Peyer's patch (tissue), 4 donors: Measurements from ENCODE around the gene SOX6. TPM values are rescaled to one million over a fixed set of nuclear protein-coding genes. Genes with fewer than 3 reads are reported as not detected.

Source experiments
- DNase-seq, 3 donors: peaks; one replicate each; pipeline ENCODE4 v3.0.0-alpha.2; 2017 to 2019
- H3K27ac ChIP-seq, 4 donors: fragments of 200-600 bp; sonication (generic); one replicate each; pipeline ENCODE4 v1.5.1; 2016 to 2019
- H3K27me3 ChIP-seq, 2 donors: fragments of 200-600 bp; sonication (generic); one replicate each; pipeline ENCODE4 v1.5.1; 2019
- H3K36me3 ChIP-seq, 3 donors: fragments of 200-600 bp; sonication (generic); one replicate each; pipeline ENCODE4 v1.5.1; 2016 to 2019
- H3K4me1 ChIP-seq, 4 donors: fragments of 200-600 bp; sonication (generic); one replicate each; pipeline ENCODE4 v1.5.1; 2016 to 2019
- H3K4me3 ChIP-seq, 4 donors: fragments of 200-600 bp; sonication (generic); 1 replicate in 3 of 4; 2 replicates in 1 of 4; pipeline ENCODE4 v1.5.1; 2016 to 2019; ENCODE audit warnings: mild to moderate bottlenecking in 1 of 4
- H3K9me3 ChIP-seq, 4 donors: fragments of 200-600 bp; sonication (generic); one replicate each; pipeline ENCODE4 v1.5.1; 2016 to 2019; ENCODE audit warnings: mild to moderate bottlenecking in 1 of 4
- POLR2A ChIP-seq, 2 donors: fragments of 450-650 bp; IDR thresholded peaks; one replicate each; pipeline ENCODE4 v1.5.1; 2017; ENCODE audit warnings: antibody characterized with exemption in 2 of 2, mild to moderate bottlenecking in 2 of 2, moderate library complexity in 2 of 2
- total RNA-seq, 4 donors: library from RNA; depleted of rRNA; stranded (reverse); fragments of >200 nt; gene quantifications; one replicate each; pipeline ENCODE4 v1.1.0, GENCODE V29; 2016
- TF ChIP-seq, protein P1 (sequence below), 6 experiments: fragments of 450-650 bp in 4 of 6; fragments of 200-600 bp in 2 of 6; sonication (generic) in 1 of 6; IDR thresholded peaks; one replicate each; pipeline ENCODE4 v1.5.1; 2017 to 2019; ENCODE audit warnings: antibody characterized with exemption in 6 of 6, mild to moderate bottlenecking in 3 of 6, moderate library complexity in 1 of 6

The SOX6 gene
- total RNA-seq, 4 donors from 2014 or later: 144 to 205 (median 161) TPM

DNA sequence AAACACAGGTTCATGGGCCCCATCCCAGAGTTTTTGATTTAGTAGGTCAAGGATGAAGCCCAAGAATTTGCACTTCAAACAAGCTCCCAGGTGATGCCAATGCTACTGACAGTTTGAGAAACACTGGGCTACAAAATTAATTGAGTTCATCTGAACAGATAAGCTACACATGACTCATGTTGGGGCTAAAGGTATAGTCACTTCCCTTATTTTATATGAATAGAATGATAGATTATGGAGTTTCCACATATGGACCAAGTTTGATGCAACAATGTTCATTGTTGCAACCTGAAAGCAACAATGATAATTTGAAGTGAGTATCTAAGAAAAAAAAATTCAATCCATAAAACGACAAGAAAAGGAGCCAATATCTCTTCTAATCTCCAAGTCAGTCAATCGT, 54.9 kb downstream of the SOX6 start:
- H3K36me3 ChIP-seq: no peaks in the 10 kb centered on the region
- TF ChIP-seq, protein P1, sequence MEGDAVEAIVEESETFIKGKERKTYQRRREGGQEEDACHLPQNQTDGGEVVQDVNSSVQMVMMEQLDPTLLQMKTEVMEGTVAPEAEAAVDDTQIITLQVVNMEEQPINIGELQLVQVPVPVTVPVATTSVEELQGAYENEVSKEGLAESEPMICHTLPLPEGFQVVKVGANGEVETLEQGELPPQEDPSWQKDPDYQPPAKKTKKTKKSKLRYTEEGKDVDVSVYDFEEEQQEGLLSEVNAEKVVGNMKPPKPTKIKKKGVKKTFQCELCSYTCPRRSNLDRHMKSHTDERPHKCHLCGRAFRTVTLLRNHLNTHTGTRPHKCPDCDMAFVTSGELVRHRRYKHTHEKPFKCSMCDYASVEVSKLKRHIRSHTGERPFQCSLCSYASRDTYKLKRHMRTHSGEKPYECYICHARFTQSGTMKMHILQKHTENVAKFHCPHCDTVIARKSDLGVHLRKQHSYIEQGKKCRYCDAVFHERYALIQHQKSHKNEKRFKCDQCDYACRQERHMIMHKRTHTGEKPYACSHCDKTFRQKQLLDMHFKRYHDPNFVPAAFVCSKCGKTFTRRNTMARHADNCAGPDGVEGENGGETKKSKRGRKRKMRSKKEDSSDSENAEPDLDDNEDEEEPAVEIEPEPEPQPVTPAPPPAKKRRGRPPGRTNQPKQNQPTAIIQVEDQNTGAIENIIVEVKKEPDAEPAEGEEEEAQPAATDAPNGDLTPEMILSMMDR (IDR thresholded peaks at IDR 0.05): no peak
- no peak for TF ChIP-seq POLR2A (IDR thresholded peaks at IDR 0.05)
- DNase-seq: no peak
- no peaks in the 10 kb centered on the region for H3K27me3 ChIP-seq
- no peaks in the 10 kb centered on the region for H3K4me1 ChIP-seq
- H3K9me3 ChIP-seq: no peaks in the 10 kb centered on the region
- H3K4me3 ChIP-seq: no peak overlapping the region
- no peak overlapping the region for H3K27ac ChIP-seq

DNA sequence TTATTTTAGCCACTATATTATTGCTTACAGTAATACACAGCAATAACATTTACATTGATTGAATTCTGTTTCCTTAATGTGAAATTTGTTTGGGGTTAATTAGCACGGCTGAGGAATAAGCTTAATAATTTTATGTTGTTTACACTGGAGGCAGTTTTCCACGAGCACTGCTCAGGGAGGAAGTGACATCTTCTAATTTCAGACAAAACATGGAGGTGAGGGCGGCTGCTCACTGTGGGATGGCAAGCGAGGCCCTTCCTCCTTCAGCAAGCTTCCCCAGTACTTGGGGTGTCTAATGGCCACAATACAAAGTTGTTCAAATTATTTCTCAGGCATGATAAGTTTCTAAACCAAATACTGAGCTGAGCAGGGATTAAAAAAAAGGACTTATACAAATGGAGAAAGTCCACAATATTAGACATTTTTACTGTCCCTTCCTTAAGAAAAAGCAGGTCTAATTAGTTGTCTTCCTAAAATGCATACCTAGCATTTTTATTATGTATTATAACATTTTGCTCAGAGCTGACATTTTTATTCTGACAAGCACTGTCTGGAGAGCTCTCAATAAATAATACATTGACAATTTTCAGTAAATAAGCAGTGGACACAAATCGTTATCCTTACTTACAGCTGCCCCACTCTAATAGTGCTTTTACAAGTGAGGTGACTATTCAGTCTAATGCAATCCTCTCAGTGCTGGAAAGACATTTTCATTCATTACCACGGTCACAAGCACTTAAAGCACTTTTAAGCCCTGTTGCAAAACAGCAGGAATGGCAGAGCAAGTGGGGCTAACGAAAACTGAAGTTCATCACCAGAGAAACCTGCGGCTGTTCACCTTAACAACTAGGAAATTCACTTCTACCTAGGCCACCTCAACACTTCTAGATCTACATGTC, 56.2 kb downstream of the SOX6 start:
- no peak for TF ChIP-seq POLR2A (IDR thresholded peaks at IDR 0.05)
- TF ChIP-seq, protein P1 (IDR thresholded peaks at IDR 0.05): no peak
- H3K36me3 ChIP-seq: no peaks in the 10 kb centered on the region
- no peak for DNase-seq
- H3K4me1 ChIP-seq: no peaks in the 10 kb centered on the region
- no peak overlapping the region for H3K27ac ChIP-seq
- H3K4me3 ChIP-seq: no peak overlapping the region
- no peaks in the 10 kb centered on the region for H3K9me3 ChIP-seq
- no peaks in the 10 kb centered on the region for H3K27me3 ChIP-seq

DNA sequence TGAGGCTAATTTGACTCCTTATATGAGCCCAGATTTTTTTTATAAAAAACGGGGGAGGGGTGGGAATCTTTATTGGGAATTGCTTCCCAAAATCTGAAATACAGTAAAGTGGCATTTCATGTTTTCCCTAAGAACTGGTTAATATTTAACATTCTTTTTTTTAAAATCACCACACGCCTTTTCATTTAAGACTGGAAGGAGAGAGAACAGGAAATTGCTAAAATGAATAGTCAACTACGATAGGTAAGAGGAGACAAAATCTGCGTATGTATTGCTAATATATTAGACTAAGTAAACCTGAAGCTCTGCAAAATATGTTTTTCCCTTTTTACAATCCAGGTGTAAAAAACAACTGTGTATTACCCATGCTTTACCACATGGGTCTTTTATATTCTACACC, 57.0 kb downstream of the SOX6 start:
- TF ChIP-seq POLR2A (IDR thresholded peaks at IDR 0.05): no peak
- TF ChIP-seq, protein P1 (IDR thresholded peaks at IDR 0.05): no peak
- no peaks in the 10 kb centered on the region for H3K4me1 ChIP-seq

DNA sequence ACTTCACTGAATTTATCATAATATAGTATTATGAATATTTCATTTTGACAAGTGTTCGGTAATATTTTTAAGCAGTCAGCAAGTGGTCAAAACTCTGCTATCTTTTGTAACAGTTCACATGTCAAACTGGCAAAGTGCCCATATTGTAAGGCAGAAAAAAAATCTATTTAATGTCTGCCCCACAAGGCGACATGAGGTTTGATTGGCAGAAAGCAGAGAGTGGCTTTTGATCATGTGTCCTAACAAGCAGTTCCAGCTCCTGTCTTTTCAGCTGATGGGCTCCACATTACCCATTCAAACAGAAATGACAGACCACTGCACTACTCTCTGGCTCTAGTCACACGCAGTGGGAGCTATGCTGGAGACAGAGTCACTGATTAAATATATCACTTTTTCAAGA, 59.0 kb downstream of the SOX6 start:
- H3K27ac ChIP-seq: no peak overlapping the region
- no peaks in the 10 kb centered on the region for H3K9me3 ChIP-seq
- no peak overlapping the region for H3K4me3 ChIP-seq
- H3K27me3 ChIP-seq: no peaks in the 10 kb centered on the region
- TF ChIP-seq POLR2A (IDR thresholded peaks at IDR 0.05): no peak
- TF ChIP-seq, protein P1 (IDR thresholded peaks at IDR 0.05): no peak
- no peaks in the 10 kb centered on the region for H3K4me1 ChIP-seq
- H3K36me3 ChIP-seq: no peaks in the 10 kb centered on the region
- no peak for DNase-seq

More for the DNA sequence above, 57.0 kb downstream of the SOX6 start:
- no peaks in the 10 kb centered on the region for H3K36me3 ChIP-seq
- no peak for DNase-seq
- no peak overlapping the region for H3K4me3 ChIP-seq
- H3K27ac ChIP-seq: no peak overlapping the region
- H3K9me3 ChIP-seq: no peaks in the 10 kb centered on the region
- no peaks in the 10 kb centered on the region for H3K27me3 ChIP-seq

DNA sequence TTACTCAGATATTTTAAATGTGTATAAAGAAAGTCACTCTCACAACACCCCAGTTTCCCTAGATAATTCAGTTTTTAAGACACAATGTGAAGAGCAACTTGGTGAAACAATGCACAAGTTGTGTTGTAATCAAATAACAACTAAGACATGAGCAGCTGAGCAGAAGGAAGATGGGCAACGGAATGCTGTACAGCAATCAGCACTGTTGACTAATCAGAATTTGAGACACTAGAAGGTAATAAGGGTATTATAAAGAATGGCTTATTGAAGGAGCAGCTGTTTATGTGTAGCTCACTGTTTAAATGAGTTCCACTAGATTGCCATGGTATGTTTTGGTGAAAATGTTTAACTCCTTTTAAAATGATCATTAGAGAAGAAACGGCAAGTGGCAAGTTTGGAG, 60.1 kb downstream of the SOX6 start:
- DNase-seq: no peak
- Histone ChIP-seq H3K27me3 (no peaks in the 10 kb centered on the region), H3K36me3 (no peaks in the 10 kb centered on the region), H3K27ac (no peak overlapping the region), H3K9me3 (no peaks in the 10 kb centered on the region), H3K4me1 (no peaks in the 10 kb centered on the region), H3K4me3 (no peak overlapping the region)
- no peak for TF ChIP-seq POLR2A (IDR thresholded peaks at IDR 0.05)
- TF ChIP-seq, protein P1 (IDR thresholded peaks at IDR 0.05): no peak
